Measurements from ENCODE around the gene ZNF593. TPM values are rescaled to one million over a fixed set of nuclear protein-coding genes. Genes with fewer than 3 reads are reported as not detected.

Gene ZNF593
- polyA plus RNA-seq, 2 of the 4 experiments (the other 2 are of a cell fraction) = 27.2 to 45.4 TPM

DNA sequence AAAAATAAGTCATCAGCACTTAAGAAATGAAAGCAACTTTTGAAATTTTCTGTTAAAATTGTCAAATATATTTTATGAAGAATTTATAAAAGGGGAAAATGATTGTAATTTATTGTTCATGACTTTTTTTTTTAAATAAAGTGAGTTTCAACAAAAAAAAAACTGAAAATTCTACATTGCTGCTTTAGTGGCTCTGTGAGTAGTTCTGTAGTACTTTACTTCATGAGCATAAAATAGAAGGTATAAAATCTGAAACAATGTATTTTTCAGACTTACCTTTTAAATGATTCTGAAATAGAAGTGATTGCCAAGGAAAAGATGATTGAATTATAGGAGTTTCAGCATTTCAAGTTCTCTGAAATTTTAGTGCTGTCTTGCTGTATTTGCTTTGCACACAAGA lies 44.3 kb upstream of the ZNF593 start:
- no peaks in the 10 kb centered on the region for H3K9me3 ChIP-seq
- TF ChIP-seq RAD21 (conservative IDR thresholded peaks at IDR 0.05 in 1 of 2, IDR thresholded peaks at IDR 0.05 in 1 of 2) = no peak
- no peak for TF ChIP-seq CHD2 (IDR thresholded peaks at IDR 0.05; ENCODE audit: low read length, partially characterized antibody)
- TF ChIP-seq ZC3H11A (IDR thresholded peaks at IDR 0.05) = no peak
- TF ChIP-seq MAFK (IDR thresholded peaks at IDR 0.05; ENCODE audit: partially characterized antibody) = no peak
- TF ChIP-seq HOXA7 (CRISPR knock-in tag; IDR thresholded peaks at IDR 0.05) = no peak
- TF ChIP-seq ZNF302 (CRISPR knock-in tag; IDR thresholded peaks at IDR 0.05) = no peak
- TF ChIP-seq TP53 (CRISPR knock-in tag; IDR thresholded peaks at IDR 0.05) = no peak
- TF ChIP-seq CBX8 (IDR thresholded peaks at IDR 0.05) = no peak
- TF ChIP-seq BCL3 (IDR thresholded peaks at IDR 0.05) = no peak
- no peak for TF ChIP-seq MYC (IDR thresholded peaks at IDR 0.05; ENCODE audit: borderline replicate concordance, low read length)
- TF ChIP-seq FOSB (CRISPR knock-in tag; IDR thresholded peaks at IDR 0.05) = no peak
- TF ChIP-seq EHMT2 (IDR thresholded peaks at IDR 0.05; ENCODE audit: low read depth) = no peak
- TF ChIP-seq REST (IDR thresholded peaks at IDR 0.05) = no peak
- no peak for TF ChIP-seq CEBPB (IDR thresholded peaks at IDR 0.05)
- TF ChIP-seq, protein P1, sequence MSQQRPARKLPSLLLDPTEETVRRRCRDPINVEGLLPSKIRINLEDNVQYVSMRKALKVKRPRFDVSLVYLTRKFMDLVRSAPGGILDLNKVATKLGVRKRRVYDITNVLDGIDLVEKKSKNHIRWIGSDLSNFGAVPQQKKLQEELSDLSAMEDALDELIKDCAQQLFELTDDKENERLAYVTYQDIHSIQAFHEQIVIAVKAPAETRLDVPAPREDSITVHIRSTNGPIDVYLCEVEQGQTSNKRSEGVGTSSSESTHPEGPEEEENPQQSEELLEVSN (IDR thresholded peaks at IDR 0.05; ENCODE audit: borderline replicate concordance, low read depth) = no peak
- no peak for TF ChIP-seq EP300 (IDR thresholded peaks at IDR 0.05)
- TF ChIP-seq RCOR1 (IDR thresholded peaks at IDR 0.05; ENCODE audit: low read depth, low read length) = no peak
- TF ChIP-seq RARB (CRISPR knock-in tag; IDR thresholded peaks at IDR 0.05) = no peak
- DNase-seq (ENCODE audit: low read depth in 1 of 2, low spot score in 1 of 2) (no peak), ATAC-seq (no peak), FAIRE-seq (no peak)
- POLR2A ChIA-PET = no interaction called here
- no peak overlapping the region for H3K4me2 ChIP-seq
- CTCF ChIA-PET = interaction anchor here (0.7 to 7.1 kb wide), 3 partner anchors 19 to 89 kb away, joined by 4 to 46 read pairs (median 4); no protein-coding TSS in a partner anchor
- peaks cover 39% of the 10 kb centered on the region for H3K4me1 ChIP-seq
- H3K27ac ChIP-seq = no peak overlapping the region
- no peak overlapping the region for H3K4me3 ChIP-seq

DNA sequence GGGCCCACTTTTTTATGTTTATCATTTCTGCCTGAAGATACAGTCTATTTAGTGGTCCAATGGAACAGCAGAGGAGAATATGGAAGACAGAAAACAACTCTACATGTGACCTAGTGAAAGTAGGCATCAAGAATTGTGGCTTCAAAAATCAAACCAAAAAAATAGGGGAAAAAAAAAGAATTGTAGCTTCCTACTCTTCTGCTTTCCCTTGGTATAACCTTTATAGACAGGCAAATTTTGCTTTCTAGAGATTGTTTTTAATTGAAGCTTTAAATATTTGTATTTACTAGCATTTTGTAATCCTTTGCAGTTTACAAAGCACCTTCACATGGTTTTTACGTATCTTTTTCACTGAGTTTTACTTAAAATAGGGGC lies 43.8 kb upstream of the ZNF593 start:
- Histone ChIP-seq H3K4me1 (peaks cover 39% of the 10 kb centered on the region), H3K4me2 (no peak overlapping the region), H3K27ac (no peak overlapping the region), H3K9me3 (no peaks in the 10 kb centered on the region), H3K4me3 (no peak overlapping the region)
- ChIA-PET POLR2A (interaction anchor here (1.3 kb wide), 1 partner anchor 14 kb away, joined by 3 read pairs; the partner anchor contains the start of gene PDIK1L), CTCF (interaction anchor here (1.1 to 7.1 kb wide), 5 partner anchors 11 to 90 kb away, joined by 4 to 46 read pairs (median 6); no protein-coding TSS in a partner anchor)
- no peak for ATAC-seq
- no peak for FAIRE-seq
- DNase-seq (ENCODE audit: low read depth in 1 of 2, low spot score in 1 of 2) = no peak
- WGBS (ENCODE audit: missing lambda C conversion rate) = 79% methylated on average over 1 of the region's 1 CpG
- TF ChIP-seq PBX3 (IDR thresholded peaks at IDR 0.05) (no peak), RARB (CRISPR knock-in tag; IDR thresholded peaks at IDR 0.05) (no peak), HMGXB4 (CRISPR knock-in tag; IDR thresholded peaks at IDR 0.05; ENCODE audit: borderline replicate concordance) (no peak), MYC (IDR thresholded peaks at IDR 0.05; ENCODE audit: borderline replicate concordance, low read length) (no peak), ZSCAN20 (CRISPR knock-in tag; IDR thresholded peaks at IDR 0.05) (no peak), BCL3 (IDR thresholded peaks at IDR 0.05) (no peak), MAZ (IDR thresholded peaks at IDR 0.05; ENCODE audit: borderline replicate concordance, low read depth, low read length) (no peak), RFX5 (IDR thresholded peaks at IDR 0.05) (no peak), REST (IDR thresholded peaks at IDR 0.05) (no peak)
